ENCODE data around the gene IQCH. TPM values are rescaled to one million over a fixed set of nuclear protein-coding genes. Genes with fewer than 3 reads are reported as not detected.

IQCH gene
- total RNA-seq, 2 donors from 2014 or later: 3.6 to 3.7 TPM

DNA sequence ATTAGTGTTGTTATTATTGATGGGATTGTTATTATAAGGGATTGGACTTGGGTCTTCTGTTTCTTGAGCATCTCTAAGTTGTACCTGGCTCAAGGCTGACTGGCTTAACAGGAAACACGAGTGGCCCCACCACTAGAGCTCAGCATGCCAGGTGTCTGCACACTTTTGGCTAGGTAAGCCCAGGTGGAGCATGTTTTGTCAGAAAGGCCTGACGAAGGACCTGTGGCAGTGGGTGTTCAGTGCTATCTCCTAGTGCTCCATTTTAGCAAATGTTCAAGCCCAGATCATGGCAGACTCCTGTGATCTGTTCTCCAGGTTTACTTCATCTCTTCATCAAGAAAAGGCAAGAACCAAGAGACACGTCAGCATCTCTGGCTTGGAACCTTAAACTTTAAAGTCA lies 291.3 kb downstream of the IQCH start:
- peaks cover 4 to 5% of the 10 kb centered on the region in 2 donors for H3K36me3 Mint-ChIP-seq (ENCODE audit: insufficient read depth in 2 of 2)
- no peak overlapping the region for H3K27ac Mint-ChIP-seq
- DNase-seq: no peak
- no peaks in the 10 kb centered on the region for H3K9me3 Mint-ChIP-seq
- ATAC-seq (replicated peaks in 1 of 2): no peak
- H3K4me3 Mint-ChIP-seq: no peak overlapping the region
- H3K27me3 Mint-ChIP-seq (ENCODE audit: low read depth): no peaks in the 10 kb centered on the region
- peaks cover 49% of the 10 kb centered on the region for H3K4me1 Mint-ChIP-seq (ENCODE audit: low read depth)

DNA sequence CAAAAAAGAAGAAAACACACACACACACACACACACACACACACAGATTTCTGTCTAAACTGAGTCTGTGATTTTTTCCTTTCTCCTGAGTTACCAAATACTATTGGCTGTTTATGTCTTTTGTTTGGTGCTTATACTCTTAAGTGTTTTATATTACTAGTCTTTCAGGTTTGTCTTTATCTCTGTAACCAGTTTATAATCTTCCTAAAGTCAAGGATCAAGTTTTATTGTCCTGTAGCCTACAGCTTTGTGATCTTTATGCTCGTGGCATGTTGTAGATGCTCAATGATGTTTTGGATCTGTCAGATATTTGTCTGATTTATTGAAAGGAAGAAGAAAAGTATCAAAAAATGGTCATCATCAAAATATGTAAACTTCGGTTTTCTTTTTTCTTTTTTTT lies 292.5 kb downstream of the IQCH start:
- no peak for DNase-seq
- Mint-ChIP-seq H3K36me3 (ENCODE audit: insufficient read depth in 2 of 2) (peaks cover 2 to 4% of the 10 kb centered on the region in 2 donors), H3K27ac (no peak overlapping the region), H3K9me3 (no peaks in the 10 kb centered on the region), H3K27me3 (ENCODE audit: low read depth) (no peaks in the 10 kb centered on the region), H3K4me3 (no peak overlapping the region), H3K4me1 (ENCODE audit: low read depth) (peaks cover 49% of the 10 kb centered on the region)
- ATAC-seq (replicated peaks in 1 of 2): no peak

DNA sequence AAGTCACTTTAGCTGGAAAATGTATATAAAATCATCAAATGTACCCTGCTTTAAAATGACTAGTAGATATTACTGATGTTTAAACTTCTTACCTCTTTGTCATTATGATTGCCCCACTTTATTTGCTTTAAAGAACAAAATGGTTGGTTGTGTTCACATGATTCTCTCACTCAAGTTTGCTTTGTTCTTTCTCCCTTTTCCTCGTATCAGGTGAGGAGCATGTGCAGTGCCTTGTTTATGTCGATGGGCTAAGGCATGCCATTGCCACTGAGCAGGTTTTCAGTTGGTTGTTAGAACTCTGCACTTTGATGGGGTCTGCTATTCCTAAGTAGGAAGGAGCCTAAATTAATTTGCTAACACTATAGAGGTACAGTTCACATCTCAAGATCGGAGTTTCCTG lies 293.2 kb downstream of the IQCH start:
- H3K9me3 Mint-ChIP-seq: no peaks in the 10 kb centered on the region
- H3K36me3 Mint-ChIP-seq (ENCODE audit: insufficient read depth in 2 of 2): peaks cover 1 to 4% of the 10 kb centered on the region in 2 donors
- no peak overlapping the region for H3K4me3 Mint-ChIP-seq
- no peaks in the 10 kb centered on the region for H3K27me3 Mint-ChIP-seq (ENCODE audit: low read depth)
- H3K4me1 Mint-ChIP-seq (ENCODE audit: low read depth): peaks cover 49% of the 10 kb centered on the region
- no peak for ATAC-seq (replicated peaks in 1 of 2)
- H3K27ac Mint-ChIP-seq: no peak overlapping the region
- no peak for DNase-seq

DNA sequence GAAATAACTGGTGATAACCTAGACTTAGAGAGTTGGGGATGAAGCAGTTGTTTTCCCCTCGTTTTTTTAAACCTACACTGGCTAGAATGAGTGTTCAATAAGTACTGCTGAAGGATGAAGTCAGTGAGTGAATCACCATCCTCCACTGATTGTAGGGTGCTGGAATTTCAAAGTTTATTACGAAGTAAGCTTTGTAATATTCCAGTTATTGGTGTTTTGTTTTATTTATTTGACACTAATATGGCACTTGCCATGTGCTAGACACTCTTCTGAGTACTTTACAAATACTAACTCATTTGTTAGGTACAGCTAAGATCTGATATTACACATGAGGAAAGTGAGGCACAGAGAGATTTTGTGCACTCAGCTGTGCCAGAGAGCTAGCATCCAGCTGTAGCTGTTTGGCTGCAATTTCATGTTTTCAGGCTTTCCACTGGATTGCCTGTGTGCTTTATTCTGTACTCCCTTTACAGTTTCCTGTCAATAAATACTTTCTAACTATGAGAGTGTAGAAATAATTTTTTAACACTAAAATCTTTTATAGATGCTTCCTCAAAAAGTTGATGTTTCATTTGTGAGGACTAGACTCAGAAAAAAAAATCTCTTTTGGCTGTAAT lies 293.8 kb downstream of the IQCH start:
- H3K36me3 Mint-ChIP-seq (ENCODE audit: insufficient read depth in 2 of 2): peaks cover 0 to 4% of the 10 kb centered on the region in 2 donors
- peaks cover 46% of the 10 kb centered on the region for H3K4me1 Mint-ChIP-seq (ENCODE audit: low read depth)
- no peaks in the 10 kb centered on the region for H3K27me3 Mint-ChIP-seq (ENCODE audit: low read depth)
- no peak overlapping the region for H3K4me3 Mint-ChIP-seq
- no peak overlapping the region for H3K27ac Mint-ChIP-seq
- H3K9me3 Mint-ChIP-seq: no peaks in the 10 kb centered on the region
- ATAC-seq (replicated peaks in 1 of 2) (no peak), DNase-seq (no peak)

DNA sequence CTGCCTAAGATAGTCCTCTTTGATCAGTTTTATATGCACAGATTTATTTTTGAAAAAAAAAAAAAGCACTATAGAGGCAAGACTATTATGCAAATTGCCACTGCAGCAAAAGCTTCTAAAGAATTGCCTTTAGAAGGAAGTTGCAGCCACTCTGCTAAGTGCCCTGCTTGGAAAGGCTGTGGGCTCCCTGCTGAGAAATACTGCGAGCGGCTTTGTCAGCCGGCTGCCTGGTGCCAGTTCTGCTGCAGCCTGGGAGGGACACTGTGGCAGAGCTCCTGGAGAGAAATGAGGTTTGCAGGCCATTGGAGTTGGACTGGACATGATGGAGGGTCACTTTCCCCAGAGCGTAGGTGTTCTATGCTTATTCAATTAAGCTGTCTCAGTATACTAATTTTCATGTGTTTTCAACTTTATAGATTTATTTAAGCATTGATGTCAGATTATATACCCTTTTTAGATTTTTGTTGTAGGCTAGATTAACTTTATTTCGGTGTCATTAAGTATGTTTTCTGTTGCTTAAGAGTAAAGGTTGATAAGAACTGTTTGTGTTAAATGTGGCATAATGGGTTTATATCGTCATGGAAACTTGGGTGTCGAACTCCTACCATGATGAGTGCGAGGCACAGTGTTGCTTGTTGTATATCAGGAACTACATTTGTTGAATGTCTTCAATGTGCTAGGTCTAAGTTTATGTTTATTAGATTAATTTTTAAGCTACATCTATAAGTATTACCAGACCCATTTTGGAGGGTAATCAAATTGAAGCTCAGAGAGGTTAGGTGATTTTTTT lies 294.5 kb downstream of the IQCH start:
- no peaks in the 10 kb centered on the region for H3K9me3 Mint-ChIP-seq
- H3K27ac Mint-ChIP-seq: no peak overlapping the region
- H3K4me1 Mint-ChIP-seq (ENCODE audit: low read depth): peaks cover 39% of the 10 kb centered on the region
- no peaks in the 10 kb centered on the region for H3K27me3 Mint-ChIP-seq (ENCODE audit: low read depth)
- H3K4me3 Mint-ChIP-seq: no peak overlapping the region
- no peak for DNase-seq
- H3K36me3 Mint-ChIP-seq (ENCODE audit: insufficient read depth in 2 of 2): peaks cover 0 to 4% of the 10 kb centered on the region in 2 donors
- ATAC-seq (replicated peaks in 1 of 2): no peak

DNA sequence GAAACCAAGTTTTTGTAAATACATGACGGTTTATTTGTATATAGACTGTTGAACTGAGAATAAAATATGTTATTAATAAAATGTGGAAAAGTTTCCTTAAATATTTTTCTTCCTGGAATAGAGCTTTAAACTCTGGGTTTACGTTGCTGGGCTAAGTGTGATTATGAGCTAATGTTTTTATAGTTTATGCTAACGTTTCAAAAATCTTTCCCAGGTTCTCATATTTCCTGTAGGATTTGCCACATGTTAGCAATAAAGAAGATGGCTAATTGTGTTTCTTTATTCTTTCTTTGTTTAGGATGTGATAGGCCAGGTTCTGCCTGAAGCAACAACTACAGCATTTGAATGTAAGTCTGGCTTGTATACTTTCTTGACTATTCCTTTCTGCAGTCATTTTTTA lies 295.1 kb downstream of the IQCH start:
- peaks cover 35% of the 10 kb centered on the region for H3K4me1 Mint-ChIP-seq (ENCODE audit: low read depth)
- DNase-seq (no peak), ATAC-seq (replicated peaks in 1 of 2) (no peak)
- H3K36me3 Mint-ChIP-seq (ENCODE audit: insufficient read depth in 2 of 2): peaks cover 0 to 4% of the 10 kb centered on the region in 2 donors
- H3K27me3 Mint-ChIP-seq (ENCODE audit: low read depth): no peaks in the 10 kb centered on the region
- no peaks in the 10 kb centered on the region for H3K9me3 Mint-ChIP-seq
- H3K4me3 Mint-ChIP-seq: no peak overlapping the region
- no peak overlapping the region for H3K27ac Mint-ChIP-seq

DNA sequence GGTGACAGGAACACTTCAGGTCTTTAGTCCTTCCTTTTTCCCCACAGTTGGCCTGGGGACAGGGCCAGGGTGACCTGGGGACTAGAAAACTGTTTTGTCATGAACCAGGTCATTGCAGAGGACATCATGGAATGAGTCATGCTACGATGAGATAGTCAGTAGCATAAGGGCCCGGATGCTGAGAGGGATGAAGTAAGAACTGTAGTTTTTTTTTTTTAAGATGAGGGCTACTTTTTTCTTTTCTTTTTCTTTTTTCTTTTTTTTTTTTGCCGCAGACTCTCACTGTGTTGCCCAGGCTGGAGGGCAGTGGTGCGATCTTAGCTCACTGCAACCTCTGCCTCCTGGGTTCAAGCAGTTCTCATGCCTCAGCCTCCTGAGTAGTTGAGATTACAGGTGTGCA lies 295.9 kb downstream of the IQCH start:
- DNase-seq (no peak), ATAC-seq (replicated peaks in 1 of 2) (no peak)
- H3K27ac Mint-ChIP-seq: no peak overlapping the region
- no peaks in the 10 kb centered on the region for H3K9me3 Mint-ChIP-seq
- no peaks in the 10 kb centered on the region for H3K27me3 Mint-ChIP-seq (ENCODE audit: low read depth)
- H3K36me3 Mint-ChIP-seq (ENCODE audit: insufficient read depth in 2 of 2): peaks cover 0 to 4% of the 10 kb centered on the region in 2 donors
- peaks cover 32% of the 10 kb centered on the region for H3K4me1 Mint-ChIP-seq (ENCODE audit: low read depth)
- H3K4me3 Mint-ChIP-seq: no peak overlapping the region

DNA sequence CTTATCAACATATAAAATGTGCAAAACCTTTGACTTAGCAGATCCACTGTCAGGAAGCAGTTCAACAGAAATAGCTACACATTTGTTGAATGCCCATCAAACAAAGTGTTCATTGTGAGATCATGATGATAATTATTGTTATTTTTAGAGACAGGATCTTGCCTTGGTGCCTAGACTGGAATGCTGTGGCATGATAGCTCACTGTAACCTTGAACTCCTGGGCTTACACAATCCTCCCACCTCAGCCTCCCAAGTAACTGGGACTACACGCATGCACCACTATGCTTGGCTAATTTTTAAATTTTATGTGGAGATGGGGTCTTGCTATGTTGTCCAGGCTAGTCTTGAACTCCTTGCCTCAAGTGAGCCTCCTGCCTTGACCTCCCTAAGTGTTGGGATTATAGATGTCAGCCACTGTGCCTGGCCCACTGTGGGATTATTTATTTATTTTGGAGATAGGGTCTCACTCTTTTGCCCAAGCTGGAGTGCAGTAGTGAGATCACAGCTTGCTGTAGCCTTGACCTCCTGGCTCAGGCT lies 296.7 kb downstream of the IQCH start:
- Mint-ChIP-seq H3K27me3 (ENCODE audit: low read depth) (no peaks in the 10 kb centered on the region), H3K4me1 (ENCODE audit: low read depth) (peaks cover 32% of the 10 kb centered on the region), H3K9me3 (no peaks in the 10 kb centered on the region), H3K27ac (no peak overlapping the region), H3K4me3 (no peak overlapping the region), H3K36me3 (ENCODE audit: insufficient read depth in 2 of 2) (peaks cover 0 to 5% of the 10 kb centered on the region in 2 donors)
- no peak for ATAC-seq (replicated peaks in 1 of 2)
- DNase-seq: no peak

Other genes with a start within 250 kb of the IQCH start
- gene SMAD3, start 189.2 kb upstream of the IQCH start, total RNA-seq: 10 to 100 TPM; 47.4 to 68.9 TPM
- 10 to 100 TPM; 51.7 to 65.0 TPM for gene AAGAB, start 125 bp upstream of the IQCH start, total RNA-seq

Data from activated T-cell treated with anti-CD3 and anti-CD28 coated beads, Interleukin-2, amount 50 U/mL, for 72 hours (primary cell).